GM12891 (cell line): Measurements from ENCODE around the gene SLC25A40.

Experiments
- POLR2A ChIP-seq: IDR thresholded peaks from 2 replicates; pipeline ENCODE4 v1.6.1; 2011; ENCODE audit warnings: low read depth, low read length, control low read depth
- POLR2AphosphoS5 ChIP-seq: IDR thresholded peaks from 2 replicates; pipeline ENCODE4 v1.6.1; 2011; ENCODE audit warnings: low read depth, low read length, control low read depth
- TAF1 ChIP-seq: IDR thresholded peaks from 2 replicates; pipeline ENCODE4 v1.6.1; 2011; ENCODE audit warnings: low read depth, low read length, control low read depth

GRCh38 chr7:87912121-87912520, 36.0 kb upstream of the SLC25A40 start:
- TF ChIP-seq POLR2A: no peak
- TF ChIP-seq TAF1: no peak
- TF ChIP-seq POLR2AphosphoS5: no peak
